Skin epidermis (tissue), 12 donors: ENCODE results near the gene SREBF2.

Experiments
- H3K27ac ChIP-seq, 21 experiments: fragments of 200-600 bp; sonication (generic) in 11 of 21; one replicate each; pipeline ENCODE4 v1.5.0; 2020; ENCODE audit warnings: mild to moderate bottlenecking in 3 of 21, inconsistent platforms in 2 of 21, moderate library complexity in 2 of 21
- H3K4me3 ChIP-seq, 7 experiments: fragments of 200-600 bp; sonication (generic) in 2 of 7; one replicate each; pipeline ENCODE4 v1.5.0; 2020; ENCODE audit warnings: inconsistent platforms in 2 of 7, mild to moderate bottlenecking in 2 of 7, moderate library complexity in 1 of 7

Gene SREBF2

DNA sequence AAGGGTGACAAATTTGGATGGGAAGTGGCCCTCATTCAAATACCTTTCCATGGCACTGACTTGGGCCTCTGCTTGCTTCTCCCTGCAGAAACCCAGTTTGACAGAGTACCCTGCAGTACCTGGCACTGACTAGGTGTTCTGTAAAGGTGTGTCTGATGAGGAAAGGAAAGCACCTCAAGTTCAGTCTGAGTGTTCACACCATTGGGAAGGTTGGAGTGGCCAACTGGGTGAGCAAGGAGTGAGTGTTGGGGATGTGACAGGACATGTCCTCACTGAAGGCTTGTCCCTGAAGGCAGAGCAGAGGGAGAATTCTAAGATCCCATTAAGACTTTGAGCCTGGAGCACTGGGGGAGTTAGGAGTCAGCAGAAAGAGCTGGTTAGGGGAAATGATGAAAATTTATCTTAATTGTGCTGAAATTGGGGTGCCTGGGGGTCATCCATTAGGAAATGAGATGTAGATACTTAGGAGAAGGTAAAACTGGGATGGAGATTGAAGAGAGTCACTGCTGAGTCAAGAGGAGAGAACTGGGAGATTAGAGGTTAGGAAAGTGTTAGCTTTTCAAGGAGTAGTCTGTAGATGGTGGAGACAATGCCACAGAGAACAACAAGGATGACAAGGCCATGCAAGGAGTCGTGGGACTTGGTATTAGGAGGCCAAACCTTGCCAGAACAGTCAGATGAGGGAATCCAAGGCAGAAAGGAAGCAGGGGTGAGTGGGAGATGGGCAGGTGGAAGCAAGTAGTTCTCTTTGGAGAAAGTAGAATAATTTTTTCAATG lies 6.1 kb downstream of the SREBF2 start:
- Histone ChIP-seq H3K4me3 (no peak overlapping the region), H3K27ac (peak overlapping the region in 11 of 21 experiments; percentile 3 to 66 (median 48))

DNA sequence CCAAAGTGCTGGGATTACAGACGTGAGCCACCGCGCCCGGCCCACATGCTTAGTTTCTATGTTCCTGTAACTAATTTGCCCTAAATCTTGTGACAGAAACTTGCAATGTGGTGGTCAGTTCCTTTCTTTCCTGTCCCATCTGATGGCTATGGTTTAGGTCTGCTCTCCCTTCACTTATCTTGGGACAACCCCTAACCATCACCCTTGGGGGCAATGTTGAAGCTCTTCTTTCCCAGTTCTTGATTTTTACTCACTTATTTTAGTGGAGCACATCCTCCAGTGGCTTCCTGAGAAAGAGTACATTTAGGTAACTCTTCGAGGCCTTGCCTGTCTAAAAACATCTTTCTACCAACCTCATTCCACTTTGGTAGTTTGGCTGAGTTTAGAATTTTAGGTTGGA lies 7.3 kb downstream of the SREBF2 start:
- Histone ChIP-seq H3K4me3 (no peak overlapping the region), H3K27ac (peak overlapping the region in 12 of 21 experiments; percentile 1 to 71 (median 38))

DNA sequence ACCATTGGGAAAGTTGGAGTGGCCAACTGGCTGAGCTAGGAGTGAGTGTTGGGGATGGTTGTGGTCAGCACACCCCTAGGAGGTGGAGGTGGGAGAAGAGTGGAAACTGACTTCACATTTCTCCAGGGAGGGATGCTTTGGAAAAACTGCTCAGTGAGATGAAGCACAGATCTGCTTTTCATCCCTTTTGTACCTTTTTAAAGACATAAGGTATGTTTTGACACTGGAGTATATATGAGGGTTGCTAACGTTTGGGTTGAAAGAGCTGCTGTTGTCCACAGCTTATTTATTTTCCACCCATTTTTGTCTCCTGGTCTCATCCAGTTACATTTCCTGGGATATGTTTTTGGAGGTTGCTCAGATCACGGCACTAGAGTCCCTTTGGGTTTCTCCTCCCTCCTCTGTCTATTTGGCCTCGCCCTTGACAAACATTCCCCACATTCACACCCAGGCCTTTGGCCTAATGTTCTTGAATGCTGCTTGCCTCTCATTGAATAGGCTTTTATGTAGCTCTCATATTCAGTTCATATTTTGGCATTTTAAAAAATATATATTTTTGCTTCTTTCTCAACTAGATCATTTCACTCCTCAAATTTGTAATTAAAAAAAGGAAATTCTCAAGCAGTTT lies 8.3 kb downstream of the SREBF2 start:
- Histone ChIP-seq H3K4me3 (no peak overlapping the region), H3K27ac (peak overlapping the region in 12 of 21 experiments; percentile 19 to 71 (median 40))

DNA sequence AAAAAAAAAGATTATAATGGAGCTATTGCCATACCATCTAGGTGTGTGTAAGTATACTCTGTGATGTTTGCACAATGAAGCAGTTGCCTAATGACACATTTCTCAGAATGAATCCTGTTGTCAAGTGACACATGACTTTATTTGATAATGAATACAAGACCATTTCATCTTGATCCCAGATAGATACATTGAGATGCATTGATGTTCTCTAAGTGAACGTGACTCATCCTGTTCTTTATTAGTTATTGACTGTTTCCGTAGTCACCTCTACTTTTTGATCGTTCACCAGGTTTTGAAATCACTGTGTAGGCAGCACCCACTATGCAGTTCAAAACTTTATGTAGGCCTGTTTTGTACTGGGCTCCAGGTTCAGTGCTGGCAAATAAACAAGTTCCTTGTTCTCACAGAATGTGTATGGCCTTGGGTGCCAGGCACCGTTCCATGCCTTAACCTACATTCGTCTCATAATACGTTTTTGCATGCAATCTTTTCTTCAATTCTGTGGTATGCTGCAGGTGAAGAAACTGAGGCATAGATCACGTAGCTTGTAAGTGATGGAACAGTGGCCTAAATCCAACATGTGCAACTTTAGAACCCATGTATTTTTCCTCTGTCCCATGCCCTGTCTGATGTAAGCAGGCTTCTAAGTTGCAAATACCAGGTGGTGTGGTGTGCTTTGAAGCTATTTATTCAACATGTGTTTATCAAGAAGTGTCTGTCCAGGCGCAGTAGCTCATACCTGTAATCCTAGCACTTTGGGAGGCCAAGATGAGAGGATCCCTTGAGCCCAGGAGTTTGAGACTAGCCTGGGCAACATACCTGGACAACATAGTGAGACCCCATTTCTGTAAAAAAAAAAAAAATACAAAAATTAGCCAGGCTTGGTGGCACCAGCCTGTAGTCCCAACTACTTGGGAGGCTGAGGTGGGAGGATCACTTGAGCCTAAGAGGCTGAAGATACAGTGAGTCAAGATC lies 10.4 kb downstream of the SREBF2 start:
- H3K27ac ChIP-seq = peak overlapping the region in 13 of 21 experiments; percentile 21 to 72 (median 55)

DNA sequence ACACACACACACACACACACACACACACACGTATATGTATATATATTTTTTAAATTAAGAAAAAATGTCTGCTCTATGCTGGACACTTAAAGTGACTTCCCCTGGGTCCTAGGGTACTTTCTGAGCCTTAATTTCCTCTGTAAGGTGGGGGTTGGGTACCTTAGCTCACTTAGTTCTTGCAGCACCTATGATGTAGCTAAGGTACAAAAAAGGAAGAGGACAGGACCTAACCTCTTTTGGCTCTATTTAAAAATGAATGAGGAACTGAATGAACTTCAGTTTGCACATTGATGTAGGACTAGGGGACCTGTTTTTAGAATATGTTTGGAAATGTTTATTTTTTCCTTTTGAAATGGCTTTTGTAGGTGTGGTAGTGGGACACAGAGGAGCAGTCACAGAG lies 11.1 kb downstream of the SREBF2 start:
- peak overlapping the region in 15 of 21 experiments; percentile 1 to 72 (median 44) for H3K27ac ChIP-seq
- no peak overlapping the region for H3K4me3 ChIP-seq

More for the DNA sequence above, 10.4 kb downstream of the SREBF2 start:
- no peak overlapping the region for H3K4me3 ChIP-seq

DNA sequence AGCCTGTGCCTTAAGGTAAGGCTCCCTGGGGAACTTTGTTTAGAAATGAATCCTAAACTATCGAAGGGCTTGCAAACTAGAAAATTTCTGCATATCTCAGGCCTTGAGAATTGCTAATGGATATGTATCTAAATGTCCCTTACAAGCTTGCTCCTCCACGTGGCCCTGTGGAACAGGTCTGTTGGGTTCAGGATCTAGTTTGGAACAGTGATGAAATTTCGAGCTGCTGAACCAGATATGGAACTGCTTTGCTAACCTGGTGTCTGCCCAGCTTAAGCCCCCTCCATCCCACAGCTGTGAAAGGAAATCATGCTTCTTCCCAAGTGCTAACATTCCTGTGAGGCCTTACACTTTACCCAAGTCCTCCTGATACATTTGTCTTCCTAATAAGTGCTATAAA lies 11.6 kb downstream of the SREBF2 start:
- H3K27ac ChIP-seq = peak overlapping the region in 18 of 21 experiments; percentile 13 to 72 (median 44)
- no peak overlapping the region for H3K4me3 ChIP-seq

DNA sequence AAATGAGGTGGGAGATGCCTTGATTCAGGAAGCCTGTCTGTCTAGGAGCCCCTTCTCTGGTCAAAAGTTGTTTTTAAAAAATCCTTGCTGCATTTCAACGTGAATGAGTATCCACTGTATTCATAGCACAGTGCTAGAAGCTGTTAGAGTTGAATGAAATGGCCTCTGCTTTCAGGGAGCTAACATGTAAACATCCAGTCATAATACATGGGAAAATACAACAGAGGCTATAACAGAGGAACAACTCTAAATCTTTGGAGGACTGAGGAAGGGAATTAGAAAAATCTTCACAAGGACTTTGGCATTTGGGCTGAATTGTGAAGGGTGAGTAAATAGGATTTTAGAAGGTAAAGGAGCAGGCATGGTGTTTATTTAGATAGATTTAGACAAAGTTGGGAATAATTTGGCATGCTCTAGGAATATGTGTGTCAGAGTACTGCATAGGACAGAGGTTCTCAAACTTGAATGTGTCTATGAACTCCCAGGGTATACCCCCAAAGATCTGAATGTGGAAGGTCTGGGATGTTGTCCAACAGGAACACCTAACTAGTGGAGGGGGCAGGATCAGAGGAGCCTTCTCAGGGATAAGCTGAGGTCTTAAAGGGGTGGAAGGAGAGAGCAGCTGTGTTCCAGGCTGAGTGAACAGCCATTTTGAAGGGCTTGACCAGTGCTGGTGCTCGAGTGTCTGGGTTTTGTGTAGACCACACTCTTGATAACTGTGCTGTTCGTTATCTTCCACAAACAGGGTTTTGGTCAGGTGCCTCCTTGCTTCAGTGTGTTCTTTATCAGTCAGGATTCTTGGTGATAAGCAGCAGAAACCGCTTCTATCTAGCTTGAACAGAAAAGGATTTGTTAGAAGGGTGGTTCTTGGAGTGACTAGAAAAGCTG lies 12.7 kb downstream of the SREBF2 start:
- Histone ChIP-seq H3K4me3 (no peak overlapping the region), H3K27ac (peak overlapping the region in 17 of 21 experiments; percentile 7 to 76 (median 45))

DNA sequence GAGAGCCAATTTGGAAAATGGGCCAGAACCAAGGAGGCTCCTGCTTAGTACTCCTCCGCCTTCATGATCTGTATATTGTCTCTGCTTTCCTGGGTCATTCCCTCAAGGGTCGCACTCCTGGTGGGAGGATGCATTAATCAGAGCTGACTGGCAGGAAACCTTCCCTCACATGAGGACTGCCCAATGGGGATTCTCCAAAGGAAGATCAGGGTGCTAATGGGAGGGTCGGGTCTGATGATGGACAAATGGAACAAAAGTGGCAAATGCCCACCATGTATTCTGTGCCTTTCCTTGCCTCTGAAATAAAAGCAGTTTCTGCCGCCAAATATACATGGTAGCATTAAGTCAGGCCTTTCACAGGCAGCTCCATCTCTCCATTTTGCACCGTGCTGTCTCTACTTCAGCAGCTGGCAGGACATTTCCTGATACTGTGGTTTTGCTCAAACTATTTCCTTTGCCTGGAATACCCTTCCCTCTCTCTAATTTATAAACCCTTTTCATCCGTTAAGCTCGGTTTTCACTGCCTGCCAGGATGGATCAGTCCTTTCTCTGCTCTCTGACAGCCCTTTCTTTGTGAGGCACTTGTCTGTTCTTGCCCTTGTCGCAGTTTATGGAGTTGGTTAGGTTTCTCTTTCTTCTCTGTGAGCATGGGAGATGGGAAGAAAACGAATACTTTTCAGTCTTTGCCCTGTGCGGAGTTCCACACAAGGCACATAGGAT lies 13.5 kb downstream of the SREBF2 start:
- peak overlapping the region in 14 of 21 experiments; percentile 12 to 76 (median 46) for H3K27ac ChIP-seq

DNA sequence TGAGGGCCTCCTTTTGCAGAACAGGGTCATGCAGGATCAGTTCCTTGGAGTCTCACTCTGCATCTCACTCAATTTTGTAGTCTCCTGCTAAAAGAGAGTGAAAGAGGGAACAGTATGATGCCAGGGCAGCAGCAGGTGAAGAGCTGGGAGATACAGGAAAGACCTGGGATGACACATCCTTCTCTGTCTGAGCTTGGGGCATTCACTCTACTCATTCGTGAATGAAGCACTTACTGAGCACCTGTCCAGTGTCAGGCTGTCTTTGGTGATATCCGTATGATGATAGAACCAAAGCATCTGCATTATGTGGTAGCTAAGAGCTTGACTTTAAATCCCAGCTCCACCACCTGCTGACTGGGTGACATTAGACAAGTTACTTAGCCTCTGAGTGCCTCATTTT lies 14.4 kb downstream of the SREBF2 start:
- H3K27ac ChIP-seq = peak overlapping the region in 11 of 21 experiments; percentile 25 to 76 (median 56)
- H3K4me3 ChIP-seq = no peak overlapping the region

More for the DNA sequence above, 13.5 kb downstream of the SREBF2 start:
- no peak overlapping the region for H3K4me3 ChIP-seq

DNA sequence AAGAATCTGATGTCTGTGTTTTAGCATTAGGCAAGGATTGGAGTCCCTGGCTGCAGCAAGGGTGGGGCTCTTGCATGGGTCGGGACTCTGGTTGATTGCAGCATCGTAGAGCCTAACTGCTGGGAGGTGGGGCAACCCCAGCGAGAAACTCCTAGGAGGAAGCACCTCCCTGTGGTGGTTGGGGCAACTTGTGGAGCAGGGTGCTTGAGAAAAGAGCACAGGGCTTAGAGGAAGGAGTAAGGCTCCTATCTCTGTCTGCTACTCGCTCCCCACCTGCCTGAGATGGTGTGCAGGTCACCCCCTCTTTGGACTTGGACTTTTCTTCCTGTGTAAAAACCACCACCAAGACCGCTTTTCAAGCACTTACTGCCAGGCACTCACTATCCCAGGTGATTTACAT lies 15.6 kb downstream of the SREBF2 start:
- Histone ChIP-seq H3K4me3 (no peak overlapping the region), H3K27ac (peak overlapping the region in 10 of 21 experiments; percentile 0 to 55 (median 30))

DNA sequence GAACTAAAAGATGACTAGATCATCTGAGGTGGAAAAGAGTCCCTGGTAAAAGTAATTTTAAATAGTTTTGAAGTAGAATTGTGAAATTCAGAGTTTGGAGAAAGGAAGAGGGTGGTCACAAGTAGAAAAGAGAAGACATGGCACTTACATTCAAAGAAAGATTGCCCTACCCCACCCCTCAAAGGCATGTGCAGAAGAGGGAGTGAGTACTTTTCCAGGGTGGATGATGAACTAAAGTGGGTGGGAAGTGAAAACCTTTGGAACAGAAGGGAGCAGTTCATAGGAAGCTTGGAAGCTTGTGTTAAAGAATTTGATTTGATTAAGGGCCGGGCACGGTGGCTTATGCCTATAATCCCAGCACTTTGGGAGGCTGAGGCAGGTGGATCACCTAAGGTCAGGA lies 23.6 kb downstream of the SREBF2 start:
- H3K4me3 ChIP-seq = no peak overlapping the region
- peak overlapping the region in 12 of 21 experiments; percentile 2 to 69 (median 52) for H3K27ac ChIP-seq

DNA sequence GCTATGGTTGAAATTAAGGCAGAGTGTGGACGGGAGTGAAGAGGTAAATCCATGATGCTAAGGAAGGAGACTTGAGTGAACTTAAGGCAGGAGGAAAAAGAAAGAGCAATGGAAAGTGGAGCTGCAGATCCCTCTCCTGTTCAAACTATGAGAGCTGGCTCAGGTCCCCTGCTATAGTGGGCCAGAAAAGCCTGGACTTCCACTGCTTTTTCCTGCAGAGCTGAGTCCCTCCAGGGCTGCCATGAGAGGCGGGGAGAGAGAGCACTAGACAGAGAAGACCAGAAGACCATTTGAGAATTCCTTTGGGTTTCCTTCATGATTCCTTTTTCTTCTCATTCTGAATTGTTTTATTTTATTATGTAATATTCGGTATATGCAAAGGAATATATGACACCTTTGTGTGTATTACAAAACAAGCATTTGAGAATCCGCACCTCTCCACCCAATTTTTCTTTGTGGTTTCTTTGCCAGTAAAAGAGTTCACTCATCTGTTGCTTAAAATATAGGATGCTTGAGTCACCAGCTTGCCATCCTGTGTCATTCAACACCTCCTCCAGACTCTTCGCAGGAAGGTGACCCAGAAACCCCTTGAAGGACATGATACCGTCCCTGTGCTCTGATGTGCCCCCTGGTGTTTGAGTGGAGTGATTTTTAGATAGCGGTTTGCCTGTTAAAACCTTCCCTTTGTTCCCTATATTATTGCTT lies 24.4 kb downstream of the SREBF2 start:
- H3K27ac ChIP-seq = peak overlapping the region in 15 of 21 experiments; percentile 2 to 69 (median 51)
- H3K4me3 ChIP-seq = no peak overlapping the region

DNA sequence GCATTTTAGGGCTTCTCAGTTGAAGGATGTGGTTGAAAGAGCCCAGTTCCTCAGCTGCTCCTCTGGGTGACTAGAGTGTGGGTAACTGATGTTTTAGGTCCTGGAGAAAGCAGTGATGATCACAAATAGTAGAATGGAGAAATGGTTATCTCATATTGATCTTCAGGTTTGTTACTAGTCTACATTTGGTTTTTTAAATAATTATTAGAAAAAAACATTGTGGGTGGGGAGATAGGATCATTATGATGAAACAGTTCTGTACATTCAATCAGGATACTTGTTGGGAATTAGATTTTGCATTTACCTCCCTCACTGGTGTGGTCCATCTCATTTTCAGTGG lies 24.9 kb downstream of the SREBF2 start:
- peak overlapping the region in 1 of 21 experiments; percentile 64 for H3K27ac ChIP-seq
- no peak overlapping the region for H3K4me3 ChIP-seq

DNA sequence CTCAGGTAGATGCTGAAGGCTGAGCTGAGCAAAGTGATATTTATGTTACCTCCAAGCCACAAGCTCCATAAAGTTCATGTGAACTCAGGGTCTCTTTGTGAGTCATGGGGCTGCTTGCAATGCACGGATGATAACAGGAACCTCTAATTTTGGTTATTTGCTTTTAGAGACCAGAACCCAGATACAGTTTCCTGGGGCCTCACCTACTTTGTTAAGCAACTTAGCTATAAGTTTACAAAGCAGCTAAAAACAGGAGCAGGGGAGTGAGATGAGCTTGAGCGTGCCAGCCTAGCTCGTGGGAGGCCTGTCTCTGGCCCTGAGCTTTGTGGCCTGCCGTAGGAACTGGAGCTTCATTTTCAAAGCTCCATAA lies 29.2 kb downstream of the SREBF2 start:
- peak overlapping the region in 18 of 21 experiments; percentile 3 to 88 (median 67) for H3K27ac ChIP-seq
- H3K4me3 ChIP-seq = no peak overlapping the region

DNA sequence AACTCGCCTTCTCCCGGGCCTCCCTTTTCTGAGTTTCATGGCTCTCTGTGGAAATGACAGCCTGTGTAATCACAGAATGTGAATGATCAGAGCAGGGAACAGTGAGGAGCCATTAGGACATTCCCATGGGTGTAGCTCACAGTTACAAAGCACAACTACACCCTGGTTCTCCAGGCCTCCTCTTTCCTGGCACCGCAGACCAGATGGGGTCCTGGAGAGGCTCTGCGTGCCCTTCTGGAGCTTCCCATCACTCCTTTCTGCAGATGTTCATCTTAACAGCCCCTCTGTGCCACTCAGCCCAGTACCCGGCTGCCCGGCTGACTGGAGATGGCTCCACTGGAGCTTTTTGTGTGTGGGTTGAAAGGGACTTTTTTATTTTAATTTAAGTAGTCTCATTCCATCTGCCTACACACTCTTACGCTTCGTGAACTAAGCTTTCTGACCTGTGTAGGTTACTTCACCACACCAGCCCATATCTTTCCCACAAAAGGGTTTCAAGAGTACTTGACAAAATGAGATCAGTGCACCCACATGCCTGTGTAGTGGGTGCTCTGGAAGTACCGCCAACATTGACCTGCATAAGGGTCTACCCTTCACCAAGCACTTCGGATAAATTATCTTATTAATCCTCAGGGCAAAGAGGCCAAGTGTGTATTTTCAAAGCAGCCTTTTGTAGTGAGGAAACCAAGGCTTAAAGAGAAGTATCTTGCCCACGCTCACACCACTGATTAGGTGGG lies 29.8 kb downstream of the SREBF2 start:
- Histone ChIP-seq H3K27ac (peak overlapping the region in 18 of 21 experiments; percentile 3 to 88 (median 67)), H3K4me3 (no peak overlapping the region)

DNA sequence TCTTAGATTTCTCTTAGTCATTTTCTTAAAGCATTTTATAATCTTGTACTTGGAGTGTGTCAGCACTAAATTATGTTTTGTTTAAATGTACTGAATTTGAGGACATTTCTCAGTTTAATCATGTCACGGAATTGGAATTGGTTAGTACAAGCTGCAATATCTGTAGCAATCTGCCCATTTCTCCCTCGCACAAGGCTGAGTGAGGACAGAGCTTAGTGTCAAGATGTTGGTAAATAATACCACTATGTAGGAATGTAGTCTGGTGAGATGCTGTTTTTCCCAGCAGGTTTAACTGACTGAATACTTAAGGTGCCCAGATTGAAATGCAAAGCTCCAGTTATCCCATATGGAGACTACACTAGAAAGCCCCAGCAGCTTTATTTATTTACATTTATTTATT lies 30.6 kb downstream of the SREBF2 start:
- Histone ChIP-seq H3K27ac (peak overlapping the region in 7 of 21 experiments; percentile 33 to 88 (median 77)), H3K4me3 (no peak overlapping the region)

DNA sequence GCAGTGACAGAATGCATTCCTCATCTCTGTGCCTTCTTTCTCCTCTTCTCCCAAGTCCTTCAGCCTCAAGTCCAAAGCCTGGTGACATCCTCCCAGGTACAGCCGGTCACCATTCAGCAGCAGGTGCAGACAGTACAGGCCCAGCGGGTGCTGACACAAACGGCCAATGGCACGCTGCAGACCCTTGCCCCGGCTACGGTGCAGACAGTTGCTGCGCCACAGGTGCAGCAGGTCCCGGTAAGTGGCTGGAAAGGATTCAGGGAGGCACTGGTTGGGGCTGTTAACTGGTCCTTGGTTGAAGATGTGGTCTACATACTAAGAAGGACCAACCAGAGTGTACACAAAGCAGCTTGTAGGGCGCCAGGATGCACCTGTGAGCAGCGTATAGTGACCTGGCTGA lies 35.7 kb downstream of the SREBF2 start:
- H3K4me3 ChIP-seq = no peak overlapping the region
- no peak overlapping the region for H3K27ac ChIP-seq
